Activated CD8-positive, alpha-beta memory T cell treated with anti-CD3 and anti-CD28 coated beads, Interleukin-2, amount 50 U/mL, for 48 hours (primary cell): ENCODE measurements around the gene ETS2.

Source experiments
- DNase-seq: peaks from one replicate; pipeline ENCODE4 v3.0.0-alpha.2; 2020

ETS2 gene

GRCh38 chr21:38863291-38863690, 57.6 kb downstream of the ETS2 start:
- DNase-seq = no peak

- no peak for DNase-seq
These were observed 58.2 kb downstream of the ETS2 start for GRCh38 chr21:38863843-38864363.

- DNase-seq = no peak
These were observed 59.2 kb downstream of the ETS2 start for GRCh38 chr21:38864964-38865363.

GRCh38 chr21:38869196-38869595, 63.5 kb downstream of the ETS2 start:
- DNase-seq = no peak

- DNase-seq = no peak
These were observed 64.2 kb downstream of the ETS2 start for GRCh38 chr21:38869946-38870345.
